NCI-H748 treated with DMSO at 0.1 percent for 48 hours (cell line): Measurements from ENCODE around the gene ABCA3.
A peak's percentile ranks its signal among the peaks of the same experiment; 100 is the strongest.
"Not testable (repeated sequence)": the region's sequence is repeated elsewhere in the genome, so short reads cannot be mapped to it uniquely, and the experiment has no call there.

Source experiments
- DNase-seq: peaks from one replicate; lab custom pipeline; 2025; lab: John Stamatoyannopoulos, UW

ABCA3 gene

GRCh38 chr16:2278956-2279800, 61.4 kb downstream of the ABCA3 start:
- no peak for DNase-seq

- no peak for DNase-seq
Measured at GRCh38 chr16:2278272-2278608, 62.3 kb downstream of the ABCA3 start.

GRCh38 chr16:2277466-2278271, 62.9 kb downstream of the ABCA3 start:
- no peak for DNase-seq

- no peak for DNase-seq
Measured at GRCh38 chr16:2276368-2277195, 63.9 kb downstream of the ABCA3 start.

- no peak for DNase-seq
Measured at GRCh38 chr16:2275476-2276367, 64.8 kb downstream of the ABCA3 start.

- DNase-seq = no peak
Measured at GRCh38 chr16:2273931-2274330, 66.6 kb downstream of the ABCA3 start.

- no peak for DNase-seq
Measured at GRCh38 chr16:2273484-2273883, 67.0 kb downstream of the ABCA3 start.

DNA sequence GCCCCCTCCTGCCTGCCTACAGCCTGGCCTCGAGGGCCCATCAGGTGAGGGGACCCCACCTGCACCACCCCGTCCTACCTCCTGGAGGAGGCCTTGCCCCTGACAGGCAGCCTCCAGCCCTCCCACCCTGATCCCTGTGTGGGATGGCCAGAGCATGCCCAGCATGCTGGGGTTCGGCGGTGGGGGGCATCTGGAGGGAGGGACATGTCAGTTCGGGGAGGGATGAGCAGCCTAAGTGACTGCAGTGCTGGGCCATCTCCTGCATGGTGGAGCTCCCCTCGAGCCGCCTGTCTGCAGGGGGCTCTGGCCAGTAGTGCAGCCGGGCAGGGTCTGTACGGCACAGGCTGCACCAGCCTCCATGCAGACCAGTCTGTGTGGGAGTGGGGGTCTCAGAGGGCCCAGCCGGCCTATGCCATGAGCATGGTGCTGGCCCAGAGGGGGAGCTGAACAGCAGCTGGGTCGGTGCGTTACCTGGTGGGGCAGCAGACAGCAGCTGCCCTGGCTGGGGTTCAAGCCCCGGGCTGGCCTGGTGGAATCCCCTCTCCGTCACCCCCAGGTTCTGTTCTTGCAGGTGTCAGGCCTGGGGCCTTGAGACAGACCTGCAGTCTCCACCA, 68.6 kb downstream of the ABCA3 start:
- DNase-seq = no peak

DNA sequence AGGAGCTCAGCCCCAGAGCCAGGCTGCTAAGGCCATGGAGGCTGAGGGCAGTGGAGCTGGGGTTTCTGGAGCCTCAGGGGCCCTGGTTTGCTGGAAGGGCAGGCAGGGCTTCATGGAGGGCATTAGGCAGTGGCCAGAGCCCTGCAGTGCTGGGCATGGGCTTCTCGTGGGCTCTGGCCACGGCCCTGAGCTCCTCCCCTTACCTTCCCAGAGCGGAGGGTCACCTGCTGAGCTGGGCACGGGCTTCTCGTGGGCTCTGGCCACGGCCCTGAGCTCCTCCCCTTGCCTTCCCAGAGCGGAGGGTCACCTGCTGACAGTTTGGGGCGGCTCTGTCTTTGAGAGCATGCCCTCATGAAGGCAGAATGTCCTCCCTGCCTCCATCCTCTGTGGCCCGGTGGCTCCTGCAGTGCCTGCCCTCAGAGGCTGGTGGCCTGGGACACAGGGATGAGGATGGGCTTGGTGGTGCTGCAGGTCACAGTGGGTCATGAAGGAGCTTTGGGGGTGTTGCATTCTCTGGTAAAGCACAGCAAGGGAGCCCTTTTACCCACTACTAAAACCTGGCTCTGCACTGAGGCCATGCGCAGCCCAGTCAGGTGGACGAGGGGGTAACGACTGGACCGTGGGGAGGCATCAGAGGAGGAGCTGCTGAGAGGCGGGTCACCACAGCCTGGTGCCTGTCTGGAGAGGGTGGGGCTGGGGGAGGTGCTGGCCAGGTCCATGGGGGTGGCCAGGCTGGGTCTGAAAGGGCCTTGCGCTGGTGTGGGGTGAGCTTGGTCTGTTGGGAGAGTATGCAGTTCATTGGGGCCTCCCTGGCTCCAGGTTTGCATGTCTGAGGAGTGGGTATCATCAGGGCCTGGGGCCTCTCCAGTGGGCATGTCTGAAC, 69.7 kb downstream of the ABCA3 start:
- no peak for DNase-seq

DNA sequence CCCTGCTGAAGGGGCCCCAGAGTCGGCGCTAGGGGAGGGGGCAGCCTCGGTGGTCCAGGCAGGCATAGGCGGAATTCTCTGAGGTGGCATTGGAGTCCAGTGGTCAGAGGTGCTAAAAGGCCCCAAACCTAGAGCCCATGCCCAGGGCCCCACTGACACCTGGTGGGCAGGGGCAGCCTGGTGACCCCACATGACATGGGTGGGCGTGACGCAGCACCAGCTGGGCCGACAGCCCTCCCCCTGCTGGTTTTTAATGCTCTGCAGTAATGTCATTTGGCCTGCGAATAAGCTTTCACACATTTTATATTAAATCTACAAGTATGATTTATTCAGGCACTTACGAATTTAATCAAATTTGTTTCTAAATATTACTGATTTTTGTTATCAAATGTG, 70.5 kb downstream of the ABCA3 start:
- no peak for DNase-seq

- DNase-seq = peak; percentile 71
Measured at GRCh38 chr16:2267913-2268666, 72.4 kb downstream of the ABCA3 start, which contains the start of gene RNPS1. Gene RNPS1, minus strand, starts transcription at chr16:2268126. Its CDS starts 3,483 bp downstream, at chr16:2264643.

GRCh38 chr16:2267505-2267912, 73.0 kb downstream of the ABCA3 start:
- DNase-seq = not testable (repeated sequence)

GRCh38 chr16:2266887-2267286, 73.6 kb downstream of the ABCA3 start:
- not testable (repeated sequence) for DNase-seq

DNA sequence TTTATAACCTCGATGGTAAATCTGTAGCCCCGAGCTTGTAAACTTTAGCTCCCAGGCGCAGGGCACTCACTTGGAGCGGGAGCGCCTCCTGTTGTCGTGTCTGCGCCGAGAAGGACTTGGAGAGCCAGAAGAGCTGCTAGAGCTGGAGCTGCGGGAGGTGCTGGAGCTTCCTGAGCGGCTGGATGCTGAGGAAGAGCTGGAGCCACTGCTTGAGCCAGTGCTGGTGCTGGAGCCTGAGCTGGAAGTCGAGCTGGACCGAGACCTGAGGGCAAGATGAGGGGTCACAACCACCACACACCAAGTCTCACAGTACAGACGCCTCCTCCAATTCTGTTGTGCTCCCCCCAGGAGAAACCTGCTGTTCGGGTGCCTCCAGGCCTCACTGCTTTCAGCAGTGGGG, 77.5 kb downstream of the ABCA3 start:
- not testable (repeated sequence) for DNase-seq

DNA sequence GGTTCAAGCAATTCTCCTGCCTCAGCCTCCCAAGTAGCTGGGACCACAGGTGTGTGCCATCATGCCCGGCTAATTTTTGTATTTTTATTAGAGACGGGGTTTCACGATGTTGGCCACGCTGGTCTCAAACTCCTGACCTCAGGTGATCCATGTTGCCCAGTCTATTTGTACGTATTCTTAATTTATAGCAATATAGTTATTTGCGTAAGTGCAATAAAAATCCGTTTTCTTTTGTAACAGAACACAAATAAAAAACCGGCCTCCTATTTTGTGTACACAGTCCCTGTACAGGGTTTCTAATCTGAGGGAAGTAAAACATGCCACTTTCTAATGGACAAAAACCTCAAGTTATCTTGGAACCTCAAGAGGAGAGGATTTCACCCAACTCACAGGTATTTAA, 80.3 kb downstream of the ABCA3 start:
- DNase-seq = no peak

DNA sequence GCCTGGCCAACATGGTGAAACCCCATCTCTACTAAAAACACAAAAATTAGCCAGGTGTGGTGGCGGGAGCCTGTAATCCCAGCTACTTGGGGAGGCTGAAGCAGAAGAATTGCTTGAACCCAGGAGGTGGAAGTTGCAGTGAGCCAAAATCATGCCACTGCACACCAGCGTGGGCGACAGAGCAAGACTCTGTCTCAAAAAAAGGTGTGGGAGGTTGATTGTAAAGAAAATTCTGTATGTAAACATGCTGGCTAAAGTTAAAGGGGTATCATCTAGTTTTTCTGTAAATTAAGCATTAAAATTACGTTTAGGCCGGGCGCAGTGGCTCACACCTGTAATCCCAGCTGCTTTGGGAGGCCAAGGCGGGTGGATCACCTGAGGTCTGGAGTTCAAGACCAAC, 82.0 kb downstream of the ABCA3 start:
- DNase-seq = not testable (repeated sequence)

DNA sequence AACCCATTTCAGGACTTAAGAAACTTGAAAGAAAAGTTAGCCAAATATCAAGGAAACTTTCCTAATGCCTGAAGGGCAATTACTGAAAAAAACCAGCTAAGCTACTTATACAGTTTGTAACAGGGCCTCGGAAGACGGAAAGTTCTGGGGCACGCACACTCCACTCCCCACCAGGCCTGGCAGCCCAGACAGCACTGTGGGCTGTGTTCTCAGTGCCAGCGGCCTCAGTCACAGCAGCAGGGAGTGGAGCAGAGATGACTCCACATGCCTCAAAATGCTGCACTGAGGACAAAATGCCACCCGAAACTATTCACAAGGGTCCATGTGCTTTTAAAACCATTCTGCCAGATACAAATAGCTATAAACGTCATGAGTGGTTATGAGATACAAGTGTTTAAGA, 82.8 kb downstream of the ABCA3 start:
- DNase-seq = no peak

- no peak for DNase-seq
Measured at GRCh38 chr16:2256531-2257140, 83.9 kb downstream of the ABCA3 start.

GRCh38 chr16:2253293-2253692, 87.2 kb downstream of the ABCA3 start:
- DNase-seq = no peak
